Brain microvascular endothelial cell (primary cell): Measurements from ENCODE around the gene KCNQ1.

Experiments
- DNase-seq: peaks from one replicate; pipeline ENCODE4 v3.0.0-alpha.2; 2020
- H3K27ac ChIP-seq: fragments of 250-450 bp; sonication (Bioruptor Pico); 2 replicates; pipeline ENCODE4 v1.5.1; 2020; ENCODE audit warnings: mild to moderate bottlenecking, moderate library complexity
- H3K27me3 ChIP-seq: fragments of 250-450 bp; sonication (Bioruptor Pico); replicated peaks from 2 replicates; pipeline ENCODE4 v1.5.1; 2020; ENCODE audit warnings: mild to moderate bottlenecking
- H3K36me3 ChIP-seq: fragments of 250-450 bp; sonication (Bioruptor Pico); replicated peaks from 2 replicates; pipeline ENCODE4 v1.5.1; 2020; ENCODE audit warnings: mild to moderate bottlenecking
- H3K4me3 ChIP-seq: 2 replicates; pipeline ENCODE4 v1.5.1; 2011; ENCODE audit warnings: low read depth, mild to moderate bottlenecking, control low read depth, low read length, moderate library complexity
- CTCF ChIP-seq: IDR thresholded peaks from 2 replicates; pipeline ENCODE4 v1.5.1; 2011; ENCODE audit warnings: low read depth, mild to moderate bottlenecking, moderate library complexity, low read length, control low read depth, inconsistent platforms; ENCODE audit errors: missing control alignments
- in situ Hi-C: cut with HindIII; loops from 2 replicates; pipeline ENCODE4 v1.10.0; 2017; ENCODE audit warnings: low sequenced_read_pairs, low pct_ligation_motif_present

The KCNQ1 gene

GRCh38 chr11:2830886-2831285 is 386.1 kb downstream of the KCNQ1 start:
- Histone ChIP-seq H3K27me3 (no peaks in the 10 kb centered on the region), H3K36me3 (no peaks in the 10 kb centered on the region), H3K27ac (no peak overlapping the region), H3K4me3 (no peak overlapping the region)
- in situ Hi-C loops, result no loop called here
- no peak for DNase-seq
- no peak for TF ChIP-seq CTCF

- Histone ChIP-seq H3K36me3 (no peaks in the 10 kb centered on the region), H3K27me3 (no peaks in the 10 kb centered on the region), H3K27ac (no peak overlapping the region)
Observed at GRCh38 chr11:2831781-2832532, 387.1 kb downstream of the KCNQ1 start.

GRCh38 chr11:2832533-2833020 is 387.8 kb downstream of the KCNQ1 start:
- no peak for DNase-seq
- no peak for TF ChIP-seq CTCF
- no peaks in the 10 kb centered on the region for H3K27me3 ChIP-seq
- H3K27ac ChIP-seq, result no peak overlapping the region
- H3K4me3 ChIP-seq, result no peak overlapping the region
- in situ Hi-C loops, result no loop called here
- H3K36me3 ChIP-seq, result no peaks in the 10 kb centered on the region

More at GRCh38 chr11:2831781-2832532, 387.1 kb downstream of the KCNQ1 start:
- no peak for TF ChIP-seq CTCF
- no peak overlapping the region for H3K4me3 ChIP-seq
- DNase-seq, result no peak
- in situ Hi-C loops, result no loop called here

- Histone ChIP-seq H3K4me3 (no peak overlapping the region), H3K27me3 (no peaks in the 10 kb centered on the region), H3K27ac (no peak overlapping the region), H3K36me3 (no peaks in the 10 kb centered on the region)
- no peak for TF ChIP-seq CTCF
- DNase-seq, result no peak
- in situ Hi-C loops, result no loop called here
Observed at GRCh38 chr11:2833051-2833715, 388.4 kb downstream of the KCNQ1 start.

- H3K27me3 ChIP-seq, result no peaks in the 10 kb centered on the region
- no peak for DNase-seq
- H3K4me3 ChIP-seq, result no peak overlapping the region
- no peak overlapping the region for H3K27ac ChIP-seq
- in situ Hi-C loops, result no loop called here
- H3K36me3 ChIP-seq, result no peaks in the 10 kb centered on the region
- TF ChIP-seq CTCF, result no peak
Observed at GRCh38 chr11:2833716-2834502, 389.1 kb downstream of the KCNQ1 start.
